ENCODE data around the gene C2CD2L.
"Not testable (repeated sequence)": the region's sequence is repeated elsewhere in the genome, so short reads cannot be mapped to it uniquely, and the experiment has no call there.

The C2CD2L gene

DNA sequence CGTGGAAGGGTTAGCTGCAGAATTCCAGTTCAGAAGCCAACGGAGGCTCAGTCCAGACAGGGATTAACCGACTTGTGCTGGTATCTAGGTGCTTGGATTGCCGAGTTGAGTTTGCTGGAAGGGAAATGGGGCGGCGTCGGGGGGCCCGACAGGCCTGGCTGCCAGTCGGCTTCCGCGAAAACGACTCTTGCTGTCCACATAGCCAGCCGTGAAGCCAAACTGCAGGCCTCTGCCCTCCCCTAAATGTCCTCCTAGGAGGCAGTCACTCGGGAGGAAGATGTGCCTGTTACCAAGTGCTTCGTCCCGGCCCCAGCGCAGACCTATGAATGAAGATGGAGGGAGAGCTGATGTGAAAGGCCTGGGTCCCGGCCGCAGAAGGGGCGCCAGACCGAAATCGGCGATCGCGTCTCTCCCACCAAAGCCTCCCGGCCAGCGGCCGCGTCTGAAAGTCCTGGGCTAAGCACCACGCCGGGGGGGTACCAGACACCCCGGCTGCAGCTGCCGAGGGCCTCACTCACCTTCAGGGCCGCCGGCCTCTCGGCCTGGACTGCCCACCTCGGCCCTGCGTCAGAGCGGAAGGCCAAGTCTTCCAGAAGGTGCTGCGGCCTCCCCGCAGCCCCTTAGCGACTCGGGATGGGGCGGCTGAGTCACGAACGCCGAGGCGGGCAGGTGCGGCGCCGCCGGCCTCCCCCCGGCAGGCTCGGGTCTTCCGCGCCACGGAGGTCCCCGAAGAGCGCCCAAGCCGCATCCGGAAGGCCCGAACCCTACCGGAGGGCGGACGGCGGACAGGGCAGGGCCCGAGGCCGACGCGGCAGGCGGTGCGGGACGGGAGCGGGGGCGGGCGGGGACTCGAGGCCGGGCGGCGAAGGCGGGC lies 13.0 kb upstream of the C2CD2L start:
- DNase-seq, result peak; percentile 40

DNA sequence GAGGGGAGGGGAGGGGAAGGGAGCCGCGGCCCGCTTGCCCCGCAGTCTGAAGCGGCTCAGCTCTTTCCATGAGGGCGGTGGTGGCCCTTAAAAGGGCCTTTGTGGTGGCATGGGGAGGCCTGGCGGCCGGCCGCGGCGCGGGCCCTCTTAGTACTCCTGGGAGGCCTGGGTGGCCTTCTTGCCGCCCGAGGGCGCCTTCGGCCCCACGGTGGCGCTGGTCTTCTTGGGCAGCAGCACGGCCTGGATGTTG lies 12.4 kb upstream of the C2CD2L start:
- no peak for DNase-seq

DNA sequence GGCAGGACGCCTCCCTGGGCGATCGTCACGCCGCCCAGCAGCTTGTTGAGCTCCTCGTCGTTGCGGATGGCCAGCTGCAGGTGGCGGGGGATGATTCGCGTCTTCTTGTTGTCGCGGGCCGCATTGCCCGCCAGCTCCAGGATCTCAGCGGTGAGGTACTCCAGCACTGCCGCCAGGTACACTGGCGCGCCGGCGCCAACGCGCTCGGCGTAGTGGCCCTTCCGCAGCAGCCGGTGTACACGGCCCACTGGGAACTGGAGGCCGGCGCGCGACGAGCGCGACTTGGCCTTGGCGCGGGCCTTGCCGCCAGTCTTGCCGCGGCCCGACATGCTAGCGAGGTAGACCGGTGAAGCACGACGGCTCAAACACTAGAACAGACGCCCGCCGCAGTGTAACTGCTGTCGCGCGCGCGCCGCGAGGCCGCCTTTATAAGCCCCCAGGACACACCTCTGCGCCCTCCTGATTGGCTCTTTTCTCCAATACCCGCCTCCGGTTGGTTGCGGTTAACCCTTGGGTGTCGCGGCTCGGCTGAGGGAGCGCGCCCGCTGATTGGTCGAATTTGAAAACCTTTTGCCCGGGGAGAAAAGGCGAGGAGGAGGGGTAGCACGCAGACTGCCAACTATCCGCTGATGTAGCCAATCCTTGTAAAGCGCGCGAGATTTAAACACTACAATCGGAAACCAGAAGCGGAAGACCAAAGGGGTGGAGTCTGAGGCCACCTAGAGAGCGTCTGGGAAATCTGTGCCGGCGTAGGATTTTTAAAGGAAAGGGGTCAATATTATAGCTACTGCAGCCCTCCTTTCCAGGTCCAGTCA lies 11.9 kb upstream of the C2CD2L start:
- peak; percentile 100 for DNase-seq

GRCh38 chr11:119099711-119100110 lies 7.4 kb upstream of the C2CD2L start:
- no peak for DNase-seq

DNA sequence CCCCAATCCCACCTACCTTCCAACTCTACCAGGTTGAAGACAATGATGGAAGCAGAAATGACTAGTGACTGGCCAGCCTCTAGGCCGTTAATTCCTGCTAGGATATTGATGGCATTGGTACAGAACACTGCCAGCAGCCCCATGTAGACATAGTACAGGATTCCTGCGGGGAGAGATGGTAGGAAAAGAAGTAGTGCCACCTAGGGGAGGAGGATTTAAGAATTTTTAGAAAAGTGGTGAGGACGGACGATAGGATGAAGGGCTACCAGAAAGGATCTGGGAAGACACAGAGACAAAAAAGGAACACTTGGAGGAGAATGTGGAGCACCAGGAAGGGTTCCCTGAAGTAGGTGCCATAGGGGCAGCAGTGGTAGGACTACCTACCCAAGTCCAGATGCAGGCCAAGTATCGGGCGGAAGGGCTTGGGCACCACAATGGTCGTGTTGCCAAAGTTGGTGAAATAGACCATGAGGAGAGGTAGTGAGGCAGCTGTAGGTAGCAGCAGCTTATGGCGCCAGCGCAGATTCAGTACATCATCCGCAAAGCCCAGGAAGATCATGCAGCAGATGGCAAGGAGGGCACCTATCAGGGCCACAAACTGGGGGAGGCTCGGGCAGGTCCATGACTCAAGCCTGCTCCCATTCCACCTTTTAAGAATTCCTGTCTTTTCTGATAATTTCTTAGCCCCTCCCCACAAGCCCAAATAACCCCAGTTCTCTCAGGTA lies 6.7 kb upstream of the C2CD2L start:
- peak; percentile 59 for DNase-seq

DNA sequence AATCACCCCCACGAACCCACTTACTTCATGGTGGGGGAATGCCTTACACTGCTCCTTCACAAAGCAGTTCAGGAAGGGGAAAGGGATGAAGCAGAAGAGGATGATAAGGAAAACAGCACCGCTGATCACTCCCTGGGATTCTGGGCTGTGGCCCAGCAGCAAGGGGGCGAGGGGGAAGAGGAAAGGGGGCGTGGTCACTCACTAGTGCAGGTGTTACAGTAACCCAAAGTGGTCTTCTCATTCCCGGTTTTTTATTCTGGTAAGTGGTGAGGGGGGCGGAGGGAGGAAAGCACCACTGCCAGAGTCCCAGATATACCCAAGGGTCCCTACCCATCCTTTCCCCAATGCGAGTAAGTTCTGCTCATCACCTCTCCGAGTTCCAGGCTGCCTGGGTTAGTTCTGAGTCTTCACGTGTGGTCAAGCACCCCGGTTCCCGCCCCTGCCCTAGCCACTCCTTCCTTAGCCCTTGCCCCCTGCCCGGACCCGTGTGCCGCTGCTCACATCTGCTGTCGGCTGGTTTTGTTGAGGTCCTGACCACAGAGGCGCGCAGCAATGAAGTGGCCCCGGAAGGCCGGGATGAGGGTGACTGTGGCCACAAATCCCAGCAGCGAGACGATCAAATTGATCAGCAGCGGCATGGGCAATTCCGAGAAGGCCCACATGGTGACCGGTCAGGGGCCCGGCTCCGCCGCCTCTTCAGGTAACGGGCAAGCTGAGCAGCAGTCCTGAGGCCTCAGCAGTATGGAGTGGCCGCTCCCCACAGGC lies 6.0 kb upstream of the C2CD2L start:
- DNase-seq, result peak; percentile 48

DNA sequence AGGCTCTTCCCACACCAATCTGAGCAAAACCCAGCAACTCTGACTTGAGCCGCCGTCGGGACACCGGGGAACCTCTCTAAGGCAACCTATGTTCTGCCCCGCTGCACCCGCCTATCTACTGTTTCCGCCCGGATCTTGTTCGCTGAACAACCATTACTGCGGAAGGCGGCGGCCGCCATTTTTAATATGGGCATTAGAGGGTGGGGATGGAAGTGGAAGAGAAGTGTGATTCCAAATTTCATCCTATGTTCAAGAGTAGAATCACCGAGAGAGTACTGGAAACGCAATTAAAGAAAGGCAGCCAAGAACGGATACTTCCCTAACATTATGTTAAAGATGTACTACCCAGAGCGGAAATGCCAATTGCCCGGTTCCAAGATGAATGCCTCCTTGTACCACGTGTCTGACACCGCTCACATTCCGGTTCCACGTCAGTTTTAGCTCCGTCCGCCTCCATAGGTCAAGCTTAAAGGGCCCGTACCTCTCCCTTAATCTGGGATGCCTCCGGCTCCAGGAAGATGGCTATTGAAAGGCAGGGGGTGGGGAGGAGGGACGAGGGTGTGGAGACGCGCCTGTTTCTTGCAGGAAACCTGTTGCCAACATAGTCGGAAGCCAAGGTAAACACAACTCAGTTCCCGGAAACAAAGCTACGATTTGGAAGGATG lies 5.3 kb upstream of the C2CD2L start, which contains the start of gene DPAGT1:
Gene DPAGT1, minus strand, starts transcription at position 95 of the 665 bp plus-strand sequence. CDS start 198 bp downstream, outside the sequence.
- DNase-seq, result peak; percentile 98

- DNase-seq, result not testable (repeated sequence)
Observed at GRCh38 chr11:119103161-119103664, 3.9 kb upstream of the C2CD2L start.

DNA sequence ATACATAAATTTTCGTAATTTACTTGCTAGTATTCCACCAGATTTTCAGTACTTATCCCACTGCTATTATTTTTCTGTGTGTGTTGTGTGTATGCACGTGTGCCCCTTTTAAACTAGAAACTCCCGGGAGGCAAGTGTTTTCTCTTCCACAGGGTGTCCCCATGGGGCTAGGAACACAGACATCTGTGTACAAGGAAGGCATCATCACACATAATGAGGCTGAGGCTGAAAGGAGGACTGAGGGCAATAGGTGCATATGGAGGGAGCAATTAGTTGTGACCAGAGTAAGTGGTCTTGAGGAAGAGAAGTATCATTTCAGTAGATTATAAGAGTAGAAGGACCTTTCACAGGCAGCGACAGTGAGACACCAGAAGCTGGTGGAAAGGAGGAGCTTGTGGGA lies 3.4 kb upstream of the C2CD2L start:
- DNase-seq, result no peak

GRCh38 chr11:119107538-119108145 lies 498 bp downstream of the C2CD2L start:
- DNase-seq, result no peak

- peak; percentile 64 for DNase-seq
Observed at GRCh38 chr11:119108146-119108856, 1.2 kb downstream of the C2CD2L start.

DNA sequence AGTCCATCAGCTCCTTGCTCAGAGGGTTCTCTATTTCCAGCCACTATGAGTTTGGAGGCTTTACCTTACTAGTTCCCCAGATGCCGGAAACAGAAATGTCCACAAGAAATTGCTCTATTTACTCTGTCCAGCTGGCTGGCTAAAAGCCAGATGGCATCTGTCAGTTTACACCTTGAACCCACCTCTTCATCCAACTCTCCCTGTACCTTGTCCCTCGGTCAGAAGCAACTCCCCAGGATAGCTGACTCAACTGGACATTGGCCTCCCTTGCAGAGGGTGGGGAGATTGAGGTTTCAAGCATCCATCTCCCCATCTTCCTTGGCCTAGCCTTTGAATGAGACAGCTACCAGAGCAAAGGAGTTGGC lies 1.7 kb downstream of the C2CD2L start:
- no peak for DNase-seq

DNA sequence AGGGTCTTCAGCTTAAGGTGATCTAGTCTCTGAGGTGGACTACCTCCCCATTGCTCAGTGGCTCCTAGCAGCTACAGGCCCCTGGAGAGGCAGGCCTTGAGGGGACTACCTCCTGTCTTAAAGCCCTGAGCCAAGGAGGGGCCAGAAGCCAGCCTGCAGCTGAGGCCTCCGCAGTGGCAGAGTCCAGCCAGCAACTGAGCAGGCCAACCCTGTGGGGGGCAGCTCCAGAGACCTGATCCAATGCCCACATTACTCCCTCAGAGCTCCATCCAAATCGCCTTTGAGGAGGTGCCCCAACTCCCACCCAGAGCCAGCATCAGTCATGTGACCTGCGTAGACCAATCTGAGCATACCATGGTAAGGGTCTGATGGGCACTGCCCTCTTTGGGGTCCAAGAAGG lies 2.7 kb downstream of the C2CD2L start:
- DNase-seq, result no peak

DNA sequence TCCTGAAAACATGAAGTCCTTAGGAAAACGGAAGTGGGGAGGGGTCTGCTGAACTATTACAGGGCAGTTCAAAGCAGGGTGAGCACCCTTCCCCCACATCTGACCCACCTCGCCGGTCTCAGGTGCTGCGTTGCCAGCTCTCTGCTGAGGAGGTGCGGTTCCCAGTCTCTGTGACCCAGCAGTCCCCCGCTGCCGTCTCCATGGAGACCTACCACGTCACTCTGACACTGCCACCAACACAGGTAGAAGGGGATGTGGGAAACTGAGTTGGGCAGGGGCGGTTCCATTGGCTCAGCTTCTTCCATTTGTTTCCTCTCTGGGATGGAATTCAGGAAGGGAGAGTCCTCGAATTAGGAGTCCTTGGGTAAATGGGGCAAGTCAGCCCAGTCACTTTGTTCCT lies 3.3 kb downstream of the C2CD2L start:
- DNase-seq, result no peak

DNA sequence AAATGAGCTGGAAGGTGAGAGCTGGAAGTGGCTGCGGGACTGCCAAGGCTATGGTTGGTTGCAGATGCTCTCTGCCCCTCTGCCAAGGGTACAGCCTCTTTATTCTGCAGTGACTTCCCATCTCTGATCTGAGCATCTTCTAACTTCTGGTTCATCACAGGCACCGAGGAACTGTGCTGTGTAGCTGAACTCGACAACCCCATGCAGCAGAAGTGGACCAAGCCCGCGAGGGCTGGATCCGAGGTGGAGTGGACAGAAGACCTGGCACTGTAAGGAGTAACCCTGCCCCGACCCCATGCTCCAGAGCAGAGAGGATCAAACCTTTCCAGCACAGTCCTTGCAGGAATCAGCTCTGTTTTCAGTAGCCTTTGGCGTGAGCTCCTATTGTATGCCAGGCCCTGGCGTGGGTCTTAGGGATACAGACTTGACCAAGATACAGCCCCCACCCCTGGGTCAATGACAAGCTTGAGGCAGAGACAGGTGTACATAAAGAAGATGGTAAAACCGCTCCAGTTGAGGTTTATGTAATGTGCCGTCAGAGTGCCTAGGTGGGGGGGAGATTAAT lies 4.3 kb downstream of the C2CD2L start:
- no peak for DNase-seq

GRCh38 chr11:119112314-119113020 lies 5.3 kb downstream of the C2CD2L start:
- no peak for DNase-seq

DNA sequence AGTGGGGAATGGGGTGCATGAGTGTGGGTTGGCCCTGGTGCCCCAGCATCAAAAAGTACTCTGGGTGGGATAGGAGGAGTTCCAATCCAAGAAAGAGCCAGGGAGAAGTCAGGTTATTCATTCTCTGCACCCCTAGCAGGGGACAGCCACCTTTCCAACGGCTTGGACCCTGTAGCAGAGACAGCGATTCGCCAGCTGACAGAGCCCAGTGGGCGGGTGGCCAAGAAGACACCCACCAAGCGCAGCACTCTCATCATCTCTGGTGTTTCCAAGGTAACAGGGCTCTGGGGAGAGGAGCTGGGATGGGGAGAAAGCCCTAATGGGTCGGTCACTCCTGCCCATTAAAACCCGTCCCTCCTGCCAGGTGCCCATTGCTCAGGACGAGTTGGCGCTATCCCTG lies 6.6 kb downstream of the C2CD2L start:
- DNase-seq, result no peak

- no peak for DNase-seq
Observed at GRCh38 chr11:119114351-119114750, 7.2 kb downstream of the C2CD2L start.

DNA sequence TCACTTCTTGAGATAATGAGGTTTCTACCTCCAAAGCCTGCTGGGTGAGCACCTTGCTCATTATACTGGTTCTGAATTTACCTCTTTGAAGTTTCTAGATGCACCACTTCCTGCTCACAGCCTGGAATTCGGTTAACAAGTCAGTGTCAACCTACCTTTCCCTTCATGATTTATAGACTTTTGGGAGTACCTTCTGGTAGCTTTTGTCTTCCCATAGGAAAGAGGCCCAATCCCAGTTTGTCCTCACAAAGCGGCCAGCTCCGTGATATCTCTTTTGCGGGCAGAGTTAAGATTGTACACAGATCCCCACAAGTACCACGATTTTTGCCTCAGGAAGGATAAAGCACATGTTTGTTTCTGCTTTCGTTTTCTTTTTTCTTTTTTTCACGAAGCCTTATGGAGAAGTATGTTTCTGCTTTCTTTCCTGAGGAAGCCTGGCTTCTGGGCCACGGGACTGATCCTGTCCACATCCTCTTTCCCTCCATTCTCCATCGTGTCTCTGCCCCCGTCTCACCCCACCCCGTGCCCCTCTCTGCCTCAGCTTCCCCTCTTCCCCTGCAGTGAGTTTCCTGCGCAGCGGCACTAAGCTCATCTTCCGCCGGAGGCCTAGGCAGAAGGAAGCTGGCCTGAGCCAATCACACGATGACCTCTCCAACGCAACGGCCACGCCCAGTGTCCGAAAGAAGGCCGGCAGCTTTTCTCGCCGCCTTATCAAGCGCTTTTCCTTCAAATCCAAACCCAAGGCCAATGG lies 8.5 kb downstream of the C2CD2L start:
- no peak for DNase-seq

Data from EL (cell line).